Umbilical cord (tissue), 2 donors: ENCODE measurements around the gene ADGRL2. TPM values are rescaled to one million over a fixed set of nuclear protein-coding genes. Genes with fewer than 3 reads are reported as not detected.
"Not testable (repeated sequence)": the region's sequence is repeated elsewhere in the genome, so short reads cannot be mapped to it uniquely, and the experiment has no call there.

Experiments used
- DNase-seq: peaks from one replicate; pipeline ENCODE4 v3.0.0-alpha.2; 2015; ENCODE audit warnings: low spot score
- total RNA-seq: library from RNA; depleted of rRNA; stranded (reverse); fragments of >200 nt; gene quantifications from one replicate; pipeline ENCODE4 v1.2.3, GENCODE V29; 2014; ENCODE audit warnings: low replicate concordance; ENCODE audit not compliant: insufficient read depth

The ADGRL2 gene
- total RNA-seq, 1 donor from 2014 or later = 21.4 TPM

DNA sequence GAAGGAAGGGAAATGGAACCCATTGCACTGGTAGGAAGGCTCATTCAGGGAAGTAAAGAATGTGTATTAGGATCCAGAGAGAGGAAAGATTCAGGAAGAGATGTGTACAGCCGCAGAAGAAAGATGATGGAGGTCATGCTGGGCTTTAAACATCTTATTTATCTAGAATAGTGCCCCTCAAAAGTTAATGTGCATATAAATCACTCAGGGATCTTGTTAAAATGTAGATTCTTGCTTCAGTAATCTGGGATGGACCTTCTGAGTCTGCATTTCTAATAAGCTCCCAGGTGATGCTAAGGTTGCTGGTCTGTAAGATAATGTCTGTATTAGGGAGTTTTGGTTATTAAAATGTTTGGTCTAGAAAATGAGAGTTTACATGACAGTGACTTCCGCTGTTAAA is 46.3 kb downstream of the ADGRL2 start:
- no peak for DNase-seq

DNA sequence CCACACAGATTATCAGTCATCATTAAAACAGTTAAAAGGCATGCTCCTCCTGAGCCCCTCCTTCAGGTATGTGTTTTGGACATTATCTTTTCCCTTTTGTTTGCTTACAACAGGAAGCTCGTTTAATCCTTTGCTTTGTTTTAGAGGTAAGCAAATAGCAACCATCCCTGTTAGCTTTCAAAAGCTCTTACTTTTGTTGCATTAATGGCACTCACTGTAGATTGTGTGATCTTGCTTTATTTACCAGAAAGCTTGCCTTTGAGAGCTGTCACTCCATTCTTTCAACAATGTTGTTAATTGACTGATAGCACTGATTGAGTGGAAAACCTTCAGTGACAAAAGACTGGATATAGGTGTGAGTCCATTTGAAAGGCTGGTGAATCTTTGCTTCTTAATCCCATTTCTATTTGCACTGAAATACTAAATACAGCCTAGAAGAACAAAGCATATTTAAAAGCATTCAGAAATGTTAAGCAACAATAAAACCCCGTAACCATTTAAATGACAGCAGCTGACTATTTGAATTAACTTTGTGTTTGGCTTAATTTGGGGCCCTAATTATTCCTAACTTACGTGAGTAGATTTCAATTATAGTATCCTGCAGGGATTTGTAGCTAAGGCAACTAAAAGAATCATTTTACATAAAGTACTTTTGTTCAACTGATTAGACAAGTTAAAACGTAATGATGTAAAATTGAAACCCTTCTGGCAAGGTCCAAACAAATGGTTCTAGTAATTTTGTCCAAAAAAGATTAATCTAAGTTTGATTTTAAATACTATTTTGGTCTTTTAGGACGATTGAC is 48.3 kb downstream of the ADGRL2 start:
- DNase-seq = no peak

DNA sequence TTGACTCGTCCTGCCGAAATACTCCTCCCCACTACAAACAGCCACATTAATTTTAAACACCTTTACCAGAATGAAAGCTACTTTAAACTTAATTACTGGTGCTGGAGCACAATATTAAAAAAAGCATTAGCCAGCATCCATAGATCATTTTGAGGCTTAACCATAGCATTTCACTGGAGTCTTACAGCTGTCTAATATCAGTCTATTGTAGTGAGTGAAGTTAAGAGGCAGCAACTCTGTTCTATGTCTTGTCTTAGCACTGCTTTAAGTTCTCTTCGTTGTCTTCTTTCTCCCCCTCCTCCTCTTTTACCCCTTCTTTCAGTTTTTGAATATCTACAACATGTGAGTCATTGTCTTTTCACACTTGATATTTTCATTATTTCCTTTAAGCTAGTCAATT is 49.3 kb downstream of the ADGRL2 start:
- no peak for DNase-seq

DNA sequence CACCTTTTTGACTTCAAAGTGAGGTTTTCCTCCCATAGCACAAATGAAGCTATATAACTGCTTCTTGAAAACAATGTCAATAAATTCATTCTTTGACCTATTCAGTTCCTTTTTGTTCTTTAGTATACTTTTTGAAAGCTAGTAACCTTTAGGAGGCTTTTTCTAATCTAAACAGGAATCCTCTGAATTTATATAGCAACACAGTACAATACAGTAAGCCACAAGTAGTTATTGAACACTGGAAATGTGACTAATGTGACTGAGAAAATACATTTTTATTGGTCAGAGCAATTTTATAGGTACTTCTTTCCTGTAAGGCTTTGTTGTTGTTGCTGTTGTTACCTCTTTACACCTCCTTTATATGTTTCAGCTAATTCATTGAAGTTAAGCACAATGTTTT is 49.8 kb downstream of the ADGRL2 start:
- DNase-seq = no peak

DNA sequence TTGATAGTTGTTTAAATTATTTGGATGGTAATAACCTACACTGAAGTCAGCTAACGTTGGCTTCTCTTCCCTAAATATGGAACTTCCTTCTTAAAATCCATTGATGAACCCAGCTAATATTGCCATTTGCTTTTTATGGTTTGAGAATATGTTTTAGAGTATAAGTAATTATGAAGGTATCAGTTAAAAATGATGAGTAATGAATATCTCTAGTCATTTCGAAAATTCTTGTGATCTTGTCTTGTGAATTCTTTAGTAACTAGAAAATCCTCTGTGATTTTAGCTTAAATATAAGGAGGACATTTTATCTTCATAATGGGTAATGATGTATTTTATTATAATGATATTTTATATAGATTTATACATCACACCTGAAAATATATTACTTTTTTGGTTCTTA is 50.5 kb downstream of the ADGRL2 start:
- no peak for DNase-seq

DNA sequence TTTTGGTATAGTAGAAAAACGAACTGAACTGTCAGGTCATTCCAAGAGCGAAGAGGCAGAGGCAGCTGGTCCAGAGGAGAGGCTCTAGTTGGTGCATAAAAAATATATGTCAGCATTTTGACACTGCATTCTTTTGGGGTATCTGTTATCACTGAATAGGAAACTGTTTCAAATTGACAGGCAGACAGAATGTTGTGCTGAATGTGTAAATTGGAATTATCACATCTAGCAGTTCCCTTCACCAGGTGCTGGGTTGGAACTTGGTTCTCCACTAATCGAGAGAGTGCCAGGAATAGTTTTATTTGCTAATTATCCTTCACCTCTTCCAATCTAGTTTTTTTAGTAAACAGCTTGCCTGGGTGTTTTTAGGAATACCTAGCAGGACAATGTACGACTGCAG is 52.2 kb downstream of the ADGRL2 start:
- DNase-seq = no peak

DNA sequence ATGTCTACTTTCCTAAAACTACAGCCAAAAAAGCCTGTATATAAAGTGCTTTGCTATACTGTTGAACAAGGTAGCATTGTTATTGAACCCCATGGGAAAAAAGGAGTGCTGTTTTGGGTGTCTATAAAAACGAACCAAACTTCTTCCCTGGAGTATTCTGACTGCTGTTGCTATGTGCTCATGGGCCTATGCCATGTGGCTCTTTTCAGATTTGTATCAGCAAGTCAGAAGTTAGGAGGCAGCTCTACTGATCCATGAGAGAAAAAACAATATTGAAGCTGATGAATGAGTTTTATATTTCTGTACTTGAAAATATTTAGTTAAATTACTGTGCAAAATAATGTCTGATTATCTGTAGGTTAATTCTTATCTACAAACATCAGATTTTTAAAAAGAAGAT is 66.5 kb downstream of the ADGRL2 start:
- peak; percentile 14 for DNase-seq

DNA sequence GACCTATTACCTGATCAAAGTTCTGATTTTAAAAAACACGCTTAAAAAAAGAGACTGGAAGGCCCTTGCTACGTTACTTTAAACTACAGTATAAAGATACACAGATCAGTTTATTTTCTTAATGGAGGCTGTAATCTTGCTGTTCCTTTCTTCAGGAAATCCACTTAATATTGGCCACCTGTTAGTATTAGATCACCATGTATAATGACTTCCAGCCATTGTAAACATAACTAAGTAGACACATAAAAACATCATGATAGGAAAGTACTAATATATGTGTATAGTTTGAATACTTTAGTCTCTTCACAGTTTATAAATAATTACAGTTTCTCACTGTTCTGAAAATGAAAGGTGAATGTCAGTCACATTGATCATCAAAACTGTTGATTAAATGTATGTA is 68.6 kb downstream of the ADGRL2 start:
- DNase-seq = no peak

DNA sequence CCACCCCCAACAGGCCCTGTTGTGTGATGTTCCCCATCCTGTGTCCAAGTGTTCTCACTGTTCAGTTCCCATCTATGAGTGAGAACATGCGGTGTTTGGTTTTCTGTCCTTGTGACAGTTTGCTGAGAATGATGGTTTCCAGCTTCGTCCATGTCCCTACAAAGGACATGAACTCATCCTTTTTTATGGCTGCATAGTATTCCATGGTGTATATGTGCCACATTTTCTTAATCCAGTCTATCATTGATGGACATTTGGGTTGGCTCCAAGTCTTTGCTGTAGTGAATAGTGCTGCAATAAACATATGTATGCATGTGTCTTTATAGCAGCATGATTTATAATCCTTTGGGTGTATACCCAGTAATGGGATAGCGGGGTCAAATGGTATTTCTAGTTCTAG is 70.4 kb downstream of the ADGRL2 start:
- not testable (repeated sequence) for DNase-seq

DNA sequence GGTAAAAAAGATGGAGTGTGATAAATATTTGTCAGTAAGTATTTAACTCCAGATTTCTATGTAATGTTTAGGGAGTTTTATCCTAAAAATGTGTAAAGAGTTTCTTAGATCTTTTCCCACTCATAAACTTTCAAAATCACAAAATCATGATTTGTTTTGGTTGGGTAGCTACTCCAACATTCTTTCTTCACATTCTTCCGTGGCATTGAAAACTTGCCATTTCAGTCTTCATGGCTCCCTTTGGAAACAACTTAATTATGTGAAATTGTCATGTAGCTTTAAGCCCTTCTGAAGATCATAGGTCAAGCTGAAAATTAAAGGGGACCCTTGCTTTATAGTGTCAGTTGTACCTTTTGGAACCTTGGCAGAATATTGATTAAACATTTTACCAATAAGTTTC is 73.2 kb downstream of the ADGRL2 start:
- no peak for DNase-seq

DNA sequence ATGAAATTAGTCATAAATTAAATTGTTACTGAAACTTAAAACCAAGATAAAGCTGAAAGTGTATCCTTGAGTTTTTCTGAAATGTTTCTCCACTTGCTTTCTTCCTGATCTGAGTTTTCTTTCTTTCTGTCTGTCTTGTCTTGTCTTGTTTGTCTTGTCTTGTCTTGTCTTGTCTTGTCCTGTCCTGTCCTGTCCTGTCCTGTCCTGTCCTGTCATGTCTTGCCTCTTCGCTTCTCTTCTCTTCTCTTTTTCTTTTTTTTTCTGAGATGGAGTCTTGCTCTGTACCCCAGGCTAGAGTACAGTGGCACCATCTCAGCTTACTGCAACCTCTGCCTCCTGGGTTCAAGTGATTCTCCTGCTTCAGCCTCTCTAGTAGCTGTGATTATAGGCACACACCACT is 73.7 kb downstream of the ADGRL2 start:
- no peak for DNase-seq

DNA sequence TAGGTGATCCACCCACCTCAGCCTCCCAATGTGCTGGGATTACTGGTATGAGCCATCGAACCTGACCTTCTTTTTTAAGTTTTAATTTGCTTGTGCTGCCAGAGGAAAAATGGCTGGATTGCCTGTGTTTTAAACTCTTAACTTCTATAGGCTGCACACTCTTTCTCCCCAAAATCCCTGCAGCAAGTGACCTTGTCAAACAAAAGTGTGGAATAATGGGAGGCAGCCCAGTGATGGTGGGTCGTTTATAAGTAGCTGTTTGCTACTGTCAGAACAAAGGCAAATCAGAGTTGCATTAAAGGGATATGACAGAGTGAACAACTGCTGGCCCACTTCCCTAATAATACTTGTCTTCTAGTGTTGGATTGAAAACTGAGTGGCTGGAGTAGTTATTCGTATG is 74.2 kb downstream of the ADGRL2 start:
- no peak for DNase-seq

DNA sequence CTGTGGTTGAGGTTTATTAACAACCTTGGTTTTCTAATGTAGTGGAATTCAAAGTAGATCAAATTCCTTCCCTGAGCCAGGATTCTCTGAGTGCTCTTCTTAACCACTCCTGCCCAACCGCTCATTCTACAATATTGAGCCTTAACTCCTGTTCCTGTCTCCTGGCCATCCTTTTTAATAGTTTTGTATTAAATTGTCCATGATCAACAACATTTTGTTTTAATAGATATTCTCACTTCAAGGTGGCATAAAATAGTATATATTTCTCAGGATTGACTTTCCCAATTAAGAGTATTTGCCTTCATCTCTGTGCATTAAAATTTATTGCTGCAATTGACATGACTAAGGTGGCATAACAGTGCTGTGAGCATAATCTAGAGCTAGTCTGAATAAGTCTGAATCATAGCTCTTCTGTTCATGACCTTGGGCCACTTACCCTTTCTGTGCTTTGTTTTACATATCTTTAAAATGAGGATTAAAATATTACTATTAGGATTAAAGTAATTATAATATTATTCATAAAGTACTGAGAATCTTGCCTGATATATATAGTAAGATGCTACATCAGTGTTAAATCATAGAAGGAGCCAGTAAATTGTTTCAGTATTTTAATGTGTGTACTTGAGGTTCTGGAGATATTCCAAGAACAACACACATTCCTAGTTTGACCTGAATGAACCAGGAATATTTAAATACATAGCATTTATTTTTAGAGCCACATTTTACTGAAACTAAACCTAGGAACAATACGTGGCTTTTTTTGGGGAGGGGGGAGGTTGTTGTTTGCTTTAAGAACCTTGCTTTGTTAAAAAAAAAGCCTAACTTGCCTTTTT is 76.4 kb downstream of the ADGRL2 start:
- peak; percentile 21 for DNase-seq

DNA sequence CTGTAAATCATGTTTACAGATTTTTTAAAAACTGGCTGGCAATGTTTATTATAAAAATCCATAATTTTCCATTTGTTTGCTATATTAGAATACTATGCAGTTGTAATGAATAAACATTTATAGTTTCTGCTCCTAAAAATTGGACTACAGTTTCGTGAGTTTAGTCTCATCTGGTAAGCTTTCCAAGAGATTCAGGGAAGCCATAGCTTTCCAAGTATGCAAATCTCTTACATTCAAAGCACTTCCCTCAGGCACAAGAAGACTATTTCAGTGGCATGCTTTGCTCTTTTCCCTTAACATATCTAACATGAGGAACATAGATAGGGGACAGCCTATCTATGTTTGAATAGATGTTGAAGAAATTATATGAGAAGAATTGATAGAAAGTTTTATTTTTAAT is 77.2 kb downstream of the ADGRL2 start:
- peak; percentile 15 for DNase-seq

DNA sequence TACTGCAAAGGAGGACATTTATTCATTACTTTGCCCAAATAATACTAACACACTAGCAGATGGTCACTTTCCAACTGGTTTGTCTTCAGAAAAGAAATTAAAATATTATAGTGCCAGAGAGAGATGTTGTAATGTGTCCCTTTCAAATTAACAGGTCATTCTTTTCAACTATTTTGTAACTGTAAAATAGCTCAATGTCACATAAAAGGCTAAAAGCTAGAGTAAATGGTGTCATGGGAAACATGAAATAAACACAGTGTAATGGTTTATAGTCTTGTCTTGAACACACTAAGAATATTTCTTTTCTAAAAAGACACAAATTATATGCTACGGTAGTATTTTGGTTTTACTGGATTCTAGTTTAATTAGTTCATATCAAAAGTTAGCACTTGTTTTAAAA is 77.8 kb downstream of the ADGRL2 start:
- no peak for DNase-seq

DNA sequence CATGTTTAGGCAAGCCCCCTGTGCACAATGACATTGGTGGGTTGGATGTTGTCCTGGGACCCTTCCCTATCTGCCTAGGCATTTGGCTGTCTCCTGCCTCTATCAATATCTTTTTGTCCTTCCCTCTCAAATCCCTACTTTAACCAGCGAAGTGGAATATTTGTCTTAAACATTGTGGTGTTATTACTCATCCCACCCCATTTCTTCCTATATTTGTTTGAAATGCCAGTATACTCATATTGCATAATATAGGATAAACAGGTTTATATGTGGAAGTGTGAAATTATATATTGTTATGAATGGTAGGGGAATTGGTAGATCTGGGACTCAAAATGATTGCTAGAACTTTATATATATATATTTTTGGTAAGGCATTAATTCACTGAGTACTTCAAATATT is 80.0 kb downstream of the ADGRL2 start:
- DNase-seq = no peak

DNA sequence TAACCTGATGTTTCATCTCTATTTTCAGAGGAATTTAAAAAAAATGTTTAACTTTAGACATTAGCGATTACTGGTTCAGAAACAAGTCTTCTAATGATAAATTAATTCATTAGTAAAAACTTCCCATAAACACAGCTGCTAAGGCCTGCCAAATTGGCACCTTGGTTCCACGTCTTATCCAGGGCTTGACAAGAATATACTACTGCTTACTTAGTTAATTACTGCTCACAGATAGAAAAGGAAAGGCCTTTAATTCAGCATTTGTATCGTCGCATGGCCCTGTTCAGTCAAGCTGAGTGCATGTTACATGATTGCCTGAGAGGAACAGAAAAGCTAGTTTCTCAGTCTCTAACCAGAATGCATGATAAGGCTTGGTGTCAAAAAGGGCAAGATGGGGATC is 84.6 kb downstream of the ADGRL2 start:
- DNase-seq = no peak

DNA sequence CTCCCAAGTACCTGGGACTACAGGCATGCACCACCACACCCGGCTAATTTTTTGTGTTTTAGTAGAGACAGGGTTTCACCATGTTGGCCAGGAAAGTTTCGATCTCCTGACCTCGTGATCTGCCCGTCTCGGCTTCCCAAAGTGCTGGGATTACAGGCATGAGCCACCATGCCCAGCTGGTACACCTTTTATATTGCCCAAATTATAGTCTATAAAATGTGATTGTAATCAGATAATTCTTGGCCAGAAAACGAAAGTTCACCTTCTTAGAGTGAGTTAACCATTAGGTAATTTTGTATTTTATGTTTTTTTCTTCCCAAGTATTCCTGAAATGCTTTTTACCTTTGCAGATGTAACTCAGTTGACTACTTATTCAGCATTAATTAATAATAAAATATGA is 85.6 kb downstream of the ADGRL2 start:
- DNase-seq = not testable (repeated sequence)

DNA sequence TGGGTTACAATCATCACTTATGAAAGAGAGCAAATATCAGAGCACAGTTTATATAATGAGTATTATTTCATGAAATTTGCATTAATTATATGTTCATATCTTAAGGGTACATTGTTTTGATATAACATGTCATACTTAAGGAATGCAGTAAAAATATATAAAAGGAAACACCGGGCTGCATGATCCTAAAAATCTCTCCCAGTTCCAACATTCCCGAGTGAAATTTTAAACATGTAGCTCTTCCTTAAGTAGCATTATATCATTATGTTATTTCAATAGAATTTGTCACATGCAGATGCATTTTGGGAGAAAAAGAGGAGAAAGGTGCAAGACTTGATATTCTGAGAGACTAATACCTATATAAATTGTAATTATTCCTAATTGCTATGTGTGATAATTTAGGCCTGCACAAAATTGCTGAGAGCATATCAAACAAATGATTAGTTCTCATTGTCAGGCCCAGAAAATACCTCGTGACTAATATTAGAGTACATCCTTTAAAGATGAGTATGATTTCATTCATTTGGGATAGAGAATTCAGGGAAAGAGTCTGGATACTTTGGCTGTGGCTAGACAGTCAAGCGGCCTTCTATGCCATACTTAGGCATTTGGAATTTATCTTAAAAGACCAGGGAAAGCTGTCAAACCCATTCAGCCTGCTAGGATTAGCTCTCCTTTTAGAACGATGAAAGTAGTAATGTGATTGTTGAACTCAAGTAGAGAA is 86.8 kb downstream of the ADGRL2 start:
- DNase-seq = peak; percentile 20

DNA sequence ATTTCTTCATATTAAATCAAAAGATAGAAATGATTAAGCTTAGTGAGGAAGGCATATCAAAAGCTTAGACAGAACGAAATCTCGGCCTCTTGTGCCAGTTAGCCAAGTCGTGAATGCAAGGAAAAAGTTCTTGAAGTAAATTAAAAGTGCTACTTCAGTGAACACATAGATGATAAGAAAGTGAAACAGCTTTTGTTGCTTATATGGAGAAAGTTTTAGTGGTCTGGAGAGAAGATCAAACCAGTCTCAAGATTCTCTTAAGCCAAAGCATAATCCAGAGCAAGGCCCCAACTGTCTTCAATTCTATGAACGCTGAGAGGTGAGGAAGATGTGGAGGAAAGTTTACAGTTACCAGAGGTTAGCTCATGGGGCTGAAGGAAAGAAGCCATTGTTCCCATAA is 88.4 kb downstream of the ADGRL2 start:
- peak; percentile 14 for DNase-seq

DNA sequence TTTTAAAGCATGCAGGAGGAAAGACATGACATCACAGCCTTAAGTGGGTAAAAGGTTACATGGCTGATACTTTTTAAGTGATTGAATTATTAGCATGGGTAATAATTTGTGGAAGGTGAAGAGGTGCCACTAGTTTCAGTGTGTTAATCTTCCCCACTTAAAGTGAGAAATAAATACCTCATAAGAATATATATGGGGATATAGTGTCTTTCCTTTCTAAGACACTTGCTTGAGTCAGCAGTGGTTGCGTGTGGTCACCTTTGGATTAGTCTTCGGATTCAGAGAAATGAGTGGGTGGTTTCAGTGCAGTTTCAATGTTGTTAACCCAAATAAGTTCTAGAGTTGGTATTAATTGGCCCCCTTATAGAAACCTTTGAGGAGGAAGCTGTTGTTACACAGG is 94.1 kb downstream of the ADGRL2 start:
- DNase-seq = no peak

DNA sequence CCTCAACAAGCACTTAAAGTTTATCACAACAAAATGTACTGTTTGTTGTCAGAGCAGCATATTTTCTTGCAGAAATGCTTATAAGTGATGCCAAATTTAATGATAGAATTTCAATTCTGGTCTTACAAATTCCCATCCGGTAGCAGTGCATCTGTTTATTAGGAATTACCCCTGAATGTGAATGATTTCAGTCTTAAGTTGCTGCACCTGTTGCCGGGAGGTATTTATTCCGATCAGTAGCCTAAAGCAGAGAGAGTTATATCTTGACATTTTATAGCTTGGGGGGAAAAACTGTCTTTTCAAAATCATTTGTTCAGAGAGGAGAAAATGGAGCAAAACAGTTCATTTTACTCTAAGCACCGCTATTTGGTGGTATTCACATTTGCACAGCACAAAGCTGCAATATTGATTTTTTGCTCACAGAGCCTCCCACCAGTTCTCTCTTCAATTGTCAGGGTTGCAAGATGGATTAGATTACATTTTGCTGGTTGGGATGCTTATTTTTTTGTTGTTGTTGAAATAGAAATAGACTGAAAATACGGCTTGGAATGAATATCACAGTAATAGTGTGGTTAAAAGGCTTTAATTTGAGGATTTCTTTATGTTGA is 98.6 kb downstream of the ADGRL2 start:
- no peak for DNase-seq
